Activated effector memory CD4-positive, alpha-beta T cell treated with Interleukin-2 at 50 U/mL for 16 hours (primary cell): ENCODE data around the gene ARL14EP.

Experiments
- DNase-seq: peaks from one replicate; pipeline ENCODE4 v3.0.0-alpha.2; 2020

The ARL14EP gene

GRCh38 chr11:30322826-30323710 lies at the start of gene ARL14EP:
Gene ARL14EP (plus strand): TSS chr11:30323104. CDS start chr11:30330949, 7,845 bp downstream.
- DNase-seq: peak; percentile 84

GRCh38 chr11:30277176-30277575 lies 45.7 kb upstream of the ARL14EP start:
- DNase-seq: no peak

GRCh38 chr11:30279796-30280195 lies 43.1 kb upstream of the ARL14EP start:
- no peak for DNase-seq

GRCh38 chr11:30281476-30282288 lies 41.2 kb upstream of the ARL14EP start:
- DNase-seq: no peak

- DNase-seq: peak; percentile 19
These were observed 40.6 kb upstream of the ARL14EP start for GRCh38 chr11:30282289-30282631.

GRCh38 chr11:30284836-30285235 lies 38.1 kb upstream of the ARL14EP start:
- no peak for DNase-seq

- DNase-seq: no peak
These were observed 37.3 kb upstream of the ARL14EP start for GRCh38 chr11:30285416-30286121.

GRCh38 chr11:30291331-30291730 lies 31.6 kb upstream of the ARL14EP start:
- DNase-seq: no peak

- no peak for DNase-seq
These were observed 30.4 kb upstream of the ARL14EP start for GRCh38 chr11:30292545-30292944.

GRCh38 chr11:30295178-30295885 lies 27.6 kb upstream of the ARL14EP start:
- DNase-seq: no peak

- DNase-seq: no peak
These were observed 18.3 kb upstream of the ARL14EP start for GRCh38 chr11:30304620-30305019.

GRCh38 chr11:30310623-30311022 lies 12.3 kb upstream of the ARL14EP start:
- DNase-seq: no peak

- no peak for DNase-seq
These were observed 11.7 kb upstream of the ARL14EP start for GRCh38 chr11:30311189-30311588.

GRCh38 chr11:30312243-30312642 lies 10.7 kb upstream of the ARL14EP start:
- DNase-seq: no peak

GRCh38 chr11:30313580-30313979 lies 9.3 kb upstream of the ARL14EP start:
- DNase-seq: no peak

GRCh38 chr11:30314625-30315024 lies 8.3 kb upstream of the ARL14EP start:
- no peak for DNase-seq

- DNase-seq: no peak
These were observed 6.7 kb upstream of the ARL14EP start for GRCh38 chr11:30316237-30316636.

- DNase-seq: no peak
These were observed 5.9 kb upstream of the ARL14EP start for GRCh38 chr11:30317030-30317429.

- DNase-seq: no peak
These were observed 1.6 kb upstream of the ARL14EP start for GRCh38 chr11:30321321-30321720.

- no peak for DNase-seq
These were observed 713 bp upstream of the ARL14EP start for GRCh38 chr11:30322191-30322590.

- no peak for DNase-seq
These were observed 3.3 kb downstream of the ARL14EP start for GRCh38 chr11:30326114-30326778.

GRCh38 chr11:30326906-30327305 lies 4.0 kb downstream of the ARL14EP start:
- no peak for DNase-seq
